ENCODE data around the gene DNAH17.

- TF ChIP-seq, protein P1, sequence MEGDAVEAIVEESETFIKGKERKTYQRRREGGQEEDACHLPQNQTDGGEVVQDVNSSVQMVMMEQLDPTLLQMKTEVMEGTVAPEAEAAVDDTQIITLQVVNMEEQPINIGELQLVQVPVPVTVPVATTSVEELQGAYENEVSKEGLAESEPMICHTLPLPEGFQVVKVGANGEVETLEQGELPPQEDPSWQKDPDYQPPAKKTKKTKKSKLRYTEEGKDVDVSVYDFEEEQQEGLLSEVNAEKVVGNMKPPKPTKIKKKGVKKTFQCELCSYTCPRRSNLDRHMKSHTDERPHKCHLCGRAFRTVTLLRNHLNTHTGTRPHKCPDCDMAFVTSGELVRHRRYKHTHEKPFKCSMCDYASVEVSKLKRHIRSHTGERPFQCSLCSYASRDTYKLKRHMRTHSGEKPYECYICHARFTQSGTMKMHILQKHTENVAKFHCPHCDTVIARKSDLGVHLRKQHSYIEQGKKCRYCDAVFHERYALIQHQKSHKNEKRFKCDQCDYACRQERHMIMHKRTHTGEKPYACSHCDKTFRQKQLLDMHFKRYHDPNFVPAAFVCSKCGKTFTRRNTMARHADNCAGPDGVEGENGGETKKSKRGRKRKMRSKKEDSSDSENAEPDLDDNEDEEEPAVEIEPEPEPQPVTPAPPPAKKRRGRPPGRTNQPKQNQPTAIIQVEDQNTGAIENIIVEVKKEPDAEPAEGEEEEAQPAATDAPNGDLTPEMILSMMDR (IDR thresholded peaks at IDR 0.05): no peak
- TF ChIP-seq, protein P2, sequence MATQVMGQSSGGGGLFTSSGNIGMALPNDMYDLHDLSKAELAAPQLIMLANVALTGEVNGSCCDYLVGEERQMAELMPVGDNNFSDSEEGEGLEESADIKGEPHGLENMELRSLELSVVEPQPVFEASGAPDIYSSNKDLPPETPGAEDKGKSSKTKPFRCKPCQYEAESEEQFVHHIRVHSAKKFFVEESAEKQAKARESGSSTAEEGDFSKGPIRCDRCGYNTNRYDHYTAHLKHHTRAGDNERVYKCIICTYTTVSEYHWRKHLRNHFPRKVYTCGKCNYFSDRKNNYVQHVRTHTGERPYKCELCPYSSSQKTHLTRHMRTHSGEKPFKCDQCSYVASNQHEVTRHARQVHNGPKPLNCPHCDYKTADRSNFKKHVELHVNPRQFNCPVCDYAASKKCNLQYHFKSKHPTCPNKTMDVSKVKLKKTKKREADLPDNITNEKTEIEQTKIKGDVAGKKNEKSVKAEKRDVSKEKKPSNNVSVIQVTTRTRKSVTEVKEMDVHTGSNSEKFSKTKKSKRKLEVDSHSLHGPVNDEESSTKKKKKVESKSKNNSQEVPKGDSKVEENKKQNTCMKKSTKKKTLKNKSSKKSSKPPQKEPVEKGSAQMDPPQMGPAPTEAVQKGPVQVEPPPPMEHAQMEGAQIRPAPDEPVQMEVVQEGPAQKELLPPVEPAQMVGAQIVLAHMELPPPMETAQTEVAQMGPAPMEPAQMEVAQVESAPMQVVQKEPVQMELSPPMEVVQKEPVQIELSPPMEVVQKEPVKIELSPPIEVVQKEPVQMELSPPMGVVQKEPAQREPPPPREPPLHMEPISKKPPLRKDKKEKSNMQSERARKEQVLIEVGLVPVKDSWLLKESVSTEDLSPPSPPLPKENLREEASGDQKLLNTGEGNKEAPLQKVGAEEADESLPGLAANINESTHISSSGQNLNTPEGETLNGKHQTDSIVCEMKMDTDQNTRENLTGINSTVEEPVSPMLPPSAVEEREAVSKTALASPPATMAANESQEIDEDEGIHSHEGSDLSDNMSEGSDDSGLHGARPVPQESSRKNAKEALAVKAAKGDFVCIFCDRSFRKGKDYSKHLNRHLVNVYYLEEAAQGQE (IDR thresholded peaks at IDR 0.05; ENCODE audit: insufficient read depth in 1 of 2, low read depth in 2 of 2, low read length in 1 of 2): no peak; a peak in 1 of 4 replicates
These were observed 34.4 kb upstream of the DNAH17 start for GRCh38 chr17:78611607-78612006.
